ENCODE measurements around the gene YY1. TPM values are rescaled to one million over a fixed set of nuclear protein-coding genes. Genes with fewer than 3 reads are reported as not detected.

YY1 gene
- total and polyA plus RNA-seq, 2 experiments from 2014 or later = 27.0 to 73.4 TPM

DNA sequence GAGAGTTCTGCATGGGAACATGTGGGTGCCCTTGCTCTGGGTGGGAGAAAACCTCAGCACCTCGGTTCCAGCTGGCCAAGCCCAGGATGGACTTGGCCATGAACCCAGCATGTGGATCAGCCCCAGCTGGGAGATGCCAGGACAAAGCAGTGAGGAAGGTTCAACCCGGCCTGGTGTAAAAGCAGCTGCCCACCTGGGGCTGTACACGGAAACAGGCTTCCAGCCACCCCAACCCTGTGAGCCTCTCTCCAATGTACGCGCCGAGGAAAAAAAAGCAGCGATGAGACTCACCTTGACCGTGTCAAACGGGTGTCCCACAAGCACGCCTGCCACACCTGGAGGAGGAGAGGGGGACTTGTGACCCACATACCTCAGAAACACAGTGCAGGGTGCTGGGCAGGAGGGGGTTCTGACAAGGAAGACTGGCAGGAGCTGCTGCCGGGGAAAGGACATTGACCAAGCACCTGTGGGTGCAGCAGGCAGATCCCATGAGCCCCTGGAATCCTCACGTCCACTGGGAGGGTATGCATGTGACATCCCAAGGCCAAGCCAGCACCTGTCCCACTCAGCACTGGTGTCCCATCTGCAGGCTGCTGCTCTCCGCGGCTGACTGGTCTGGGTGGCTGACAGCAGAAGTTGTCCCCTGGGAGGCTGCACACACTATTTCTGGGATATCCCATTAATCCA lies 59.8 kb downstream of the YY1 start:
- Histone ChIP-seq H3K4me3 (no peak overlapping the region), H3K4me1 (ENCODE audit: low read depth) (no peaks in the 10 kb centered on the region), H3K36me3 (no peaks in the 10 kb centered on the region), H3K9me3 (ENCODE audit: low read depth) (no peaks in the 10 kb centered on the region), H3K27ac (no peak overlapping the region), H3K27me3 (no peaks in the 10 kb centered on the region)
- TF ChIP-seq, protein P1, sequence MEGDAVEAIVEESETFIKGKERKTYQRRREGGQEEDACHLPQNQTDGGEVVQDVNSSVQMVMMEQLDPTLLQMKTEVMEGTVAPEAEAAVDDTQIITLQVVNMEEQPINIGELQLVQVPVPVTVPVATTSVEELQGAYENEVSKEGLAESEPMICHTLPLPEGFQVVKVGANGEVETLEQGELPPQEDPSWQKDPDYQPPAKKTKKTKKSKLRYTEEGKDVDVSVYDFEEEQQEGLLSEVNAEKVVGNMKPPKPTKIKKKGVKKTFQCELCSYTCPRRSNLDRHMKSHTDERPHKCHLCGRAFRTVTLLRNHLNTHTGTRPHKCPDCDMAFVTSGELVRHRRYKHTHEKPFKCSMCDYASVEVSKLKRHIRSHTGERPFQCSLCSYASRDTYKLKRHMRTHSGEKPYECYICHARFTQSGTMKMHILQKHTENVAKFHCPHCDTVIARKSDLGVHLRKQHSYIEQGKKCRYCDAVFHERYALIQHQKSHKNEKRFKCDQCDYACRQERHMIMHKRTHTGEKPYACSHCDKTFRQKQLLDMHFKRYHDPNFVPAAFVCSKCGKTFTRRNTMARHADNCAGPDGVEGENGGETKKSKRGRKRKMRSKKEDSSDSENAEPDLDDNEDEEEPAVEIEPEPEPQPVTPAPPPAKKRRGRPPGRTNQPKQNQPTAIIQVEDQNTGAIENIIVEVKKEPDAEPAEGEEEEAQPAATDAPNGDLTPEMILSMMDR (IDR thresholded peaks at IDR 0.05; ENCODE audit: low read depth, low read length) = no peak
- no peak for DNase-seq (ENCODE audit: low read depth in 1 of 2, low spot score in 1 of 2)

DNA sequence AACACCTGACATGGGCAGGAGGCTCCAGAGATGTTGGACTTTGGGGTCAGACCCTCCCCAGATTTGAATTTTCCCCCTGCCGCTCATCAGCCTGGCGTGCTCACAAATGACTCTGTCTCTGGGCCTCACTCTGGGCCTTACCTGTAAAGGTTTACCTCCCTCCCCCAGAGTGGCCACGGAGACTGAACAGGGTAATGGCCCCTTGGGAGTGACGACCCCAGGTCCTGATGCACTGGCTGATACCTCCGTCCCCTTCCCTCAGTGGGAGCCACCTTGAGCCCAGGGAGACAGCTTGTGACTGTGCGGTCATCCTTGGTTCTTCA lies 60.3 kb downstream of the YY1 start:
- no peaks in the 10 kb centered on the region for H3K9me3 ChIP-seq (ENCODE audit: low read depth)
- H3K27ac ChIP-seq = no peak overlapping the region
- H3K27me3 ChIP-seq = no peaks in the 10 kb centered on the region
- no peak for DNase-seq (ENCODE audit: low read depth in 1 of 2, low spot score in 1 of 2)
- TF ChIP-seq, protein P1 (IDR thresholded peaks at IDR 0.05; ENCODE audit: low read depth, low read length) = no peak
- H3K4me1 ChIP-seq (ENCODE audit: low read depth) = no peaks in the 10 kb centered on the region
- no peak overlapping the region for H3K4me3 ChIP-seq
- H3K36me3 ChIP-seq = no peaks in the 10 kb centered on the region

DNA sequence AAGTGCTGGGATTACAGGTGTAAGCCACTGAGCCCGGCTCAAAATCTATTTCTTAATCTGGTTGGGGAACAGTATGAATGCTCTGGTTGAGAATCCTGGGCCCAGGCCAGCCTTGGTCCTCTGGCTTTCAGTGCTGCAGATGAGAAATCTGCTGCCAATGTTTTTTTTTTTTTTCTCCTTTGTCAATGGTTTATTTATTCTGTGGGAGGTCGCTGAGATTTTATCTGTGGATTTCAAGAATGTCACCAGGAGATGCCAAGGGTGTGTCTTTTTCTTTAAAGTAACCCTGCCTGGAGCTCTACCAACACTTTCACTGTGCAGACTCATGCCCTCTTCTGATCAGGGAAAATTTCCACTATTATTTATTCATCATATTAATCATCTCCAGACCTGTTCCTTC lies 63.7 kb downstream of the YY1 start:
- DNase-seq (ENCODE audit: low read depth in 1 of 2, low spot score in 1 of 2) = no peak
- TF ChIP-seq, protein P1 (IDR thresholded peaks at IDR 0.05; ENCODE audit: low read depth, low read length) = no peak
- H3K9me3 ChIP-seq (ENCODE audit: low read depth) = no peaks in the 10 kb centered on the region
- H3K27me3 ChIP-seq = no peaks in the 10 kb centered on the region
- H3K4me1 ChIP-seq (ENCODE audit: low read depth) = peaks cover 11% of the 10 kb centered on the region
- no peak overlapping the region for H3K27ac ChIP-seq
- no peak overlapping the region for H3K4me3 ChIP-seq
- H3K36me3 ChIP-seq = no peaks in the 10 kb centered on the region

DNA sequence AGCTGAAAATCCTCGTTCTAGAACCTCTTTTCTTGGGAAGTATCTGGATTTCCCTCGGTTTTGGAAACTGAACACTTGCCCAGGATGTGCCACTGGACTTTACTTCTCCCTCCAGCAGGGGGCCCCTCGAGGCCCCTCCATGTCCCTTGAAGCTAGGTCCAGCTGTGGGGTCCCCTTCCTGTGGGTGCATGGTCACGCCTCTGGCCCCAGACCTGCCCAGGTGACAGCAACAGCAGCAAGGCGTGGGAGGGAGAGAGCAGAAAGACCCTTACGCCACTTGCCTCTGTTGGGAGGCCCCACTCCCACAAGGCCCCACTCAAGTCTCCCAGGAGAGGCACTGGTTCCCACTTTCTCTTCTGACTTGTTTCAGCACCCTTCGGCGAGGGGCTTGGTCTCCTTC lies 64.2 kb downstream of the YY1 start:
- TF ChIP-seq, protein P1 (IDR thresholded peaks at IDR 0.05; ENCODE audit: low read depth, low read length) = peak; percentile 78
- H3K36me3 ChIP-seq = no peaks in the 10 kb centered on the region
- H3K4me1 ChIP-seq (ENCODE audit: low read depth) = peaks cover 13% of the 10 kb centered on the region
- DNase-seq (ENCODE audit: low read depth in 1 of 2, low spot score in 1 of 2) = peak in 1 of 2 donors; percentile 42
- H3K4me3 ChIP-seq = no peak overlapping the region
- no peaks in the 10 kb centered on the region for H3K9me3 ChIP-seq (ENCODE audit: low read depth)
- no peak overlapping the region for H3K27ac ChIP-seq
- H3K27me3 ChIP-seq = no peaks in the 10 kb centered on the region

DNA sequence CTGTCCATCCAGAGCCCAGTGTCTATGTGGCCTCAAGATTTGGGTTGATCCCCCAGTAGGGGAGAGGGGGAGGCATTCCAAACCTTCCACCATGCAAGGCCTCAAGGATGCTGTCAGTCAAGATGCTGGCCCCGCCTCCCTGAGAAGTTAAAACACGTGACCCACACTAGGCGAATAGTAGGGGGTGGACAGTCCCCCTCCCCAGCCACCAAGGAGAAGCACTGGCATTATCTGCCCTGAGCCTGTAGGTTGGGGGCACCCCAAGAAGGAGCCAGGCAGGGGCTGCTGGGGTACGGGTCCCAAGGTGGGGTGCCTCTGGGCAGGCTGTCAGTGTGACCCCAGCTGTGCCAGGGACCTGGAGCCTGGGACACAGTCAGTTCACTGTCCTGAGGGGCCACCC lies 65.0 kb downstream of the YY1 start:
- H3K36me3 ChIP-seq = no peaks in the 10 kb centered on the region
- peaks cover 13% of the 10 kb centered on the region for H3K4me1 ChIP-seq (ENCODE audit: low read depth)
- H3K9me3 ChIP-seq (ENCODE audit: low read depth) = no peaks in the 10 kb centered on the region
- TF ChIP-seq, protein P1 (IDR thresholded peaks at IDR 0.05; ENCODE audit: low read depth, low read length) = no peak
- DNase-seq (ENCODE audit: low read depth in 1 of 2, low spot score in 1 of 2) = no peak
- no peak overlapping the region for H3K27ac ChIP-seq
- no peak overlapping the region for H3K4me3 ChIP-seq
- H3K27me3 ChIP-seq = no peaks in the 10 kb centered on the region
